Measurements from ENCODE around the gene MAMDC4.

- TF ChIP-seq TAF1 (IDR thresholded peaks at IDR 0.05; ENCODE audit: borderline replicate concordance, low read depth, low read length) (no peak), POLR2A (IDR thresholded peaks at IDR 0.05; ENCODE audit: low read depth, low read length) (no peak)
Measured at GRCh38 chr9:136899196-136899595, 47.0 kb downstream of the MAMDC4 start.

Data from GM12892 (cell line).